Left renal cortex interstitium (tissue), 4 donors: Measurements from ENCODE around the gene ITGB8. TPM values are rescaled to one million over a fixed set of nuclear protein-coding genes. Genes with fewer than 3 reads are reported as not detected.

Experiments used
- DNase-seq, 4 donors: peaks; one replicate each; pipeline ENCODE4 v3.0.0-alpha.2; 2013; ENCODE audit warnings: low read depth in 4 of 4, low spot score in 2 of 4, missing footprints in 1 of 4
- polyA plus RNA-seq, 4 donors: library from polyadenylated mRNA; unstranded; fragments of 120-200 nt; gene quantifications; one replicate each; pipeline ENCODE4 v1.2.1, GENCODE V29; 2013; ENCODE audit not compliant: insufficient read length in 4 of 4

ITGB8 gene
- polyA plus RNA-seq, 4 donors = 37.0 to 60.1 (median 39.1) TPM

DNA sequence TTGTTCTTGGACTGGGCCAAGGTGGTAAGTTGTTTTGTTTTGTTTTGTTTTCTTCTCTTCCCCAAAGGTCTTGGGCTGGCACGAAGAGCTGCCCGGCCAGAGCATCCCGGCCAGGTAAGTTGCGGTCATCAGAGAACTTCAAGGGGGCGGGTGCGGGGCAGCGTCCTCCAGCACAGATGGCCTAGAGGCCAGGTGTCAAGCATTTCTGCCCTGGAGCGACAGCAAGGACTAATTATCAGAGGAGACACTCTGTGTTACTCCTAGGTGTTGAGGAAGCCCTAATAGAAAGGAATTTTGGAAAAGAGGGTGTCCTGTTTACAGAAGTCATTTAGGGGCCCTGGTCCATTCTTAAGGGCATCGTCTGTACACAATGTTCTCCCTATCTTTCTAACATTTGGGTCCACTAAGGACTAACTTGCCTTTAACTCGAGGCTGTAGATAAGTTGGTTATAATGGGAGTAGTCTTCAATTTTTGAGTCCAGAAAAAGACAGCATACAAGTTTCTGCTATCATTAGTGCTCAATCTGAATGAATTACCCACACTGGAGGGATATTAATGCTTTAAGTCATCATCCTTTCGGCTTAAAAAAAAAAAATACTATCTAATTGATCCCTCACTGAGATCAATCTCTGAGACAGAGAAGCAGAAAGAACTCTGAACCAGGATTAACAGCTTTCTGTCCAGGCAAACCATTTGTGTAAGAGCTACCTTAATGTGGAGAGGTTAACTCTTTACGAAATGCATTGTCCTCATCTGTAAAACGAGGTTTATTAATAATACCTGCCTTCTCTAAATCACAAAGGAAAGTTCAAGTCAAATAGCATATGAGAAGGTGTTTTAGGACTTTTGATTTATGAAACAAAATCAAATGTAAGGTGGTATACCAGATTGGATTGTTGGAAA, 1.5 kb downstream of the ITGB8 start:
- no peak for DNase-seq

DNA sequence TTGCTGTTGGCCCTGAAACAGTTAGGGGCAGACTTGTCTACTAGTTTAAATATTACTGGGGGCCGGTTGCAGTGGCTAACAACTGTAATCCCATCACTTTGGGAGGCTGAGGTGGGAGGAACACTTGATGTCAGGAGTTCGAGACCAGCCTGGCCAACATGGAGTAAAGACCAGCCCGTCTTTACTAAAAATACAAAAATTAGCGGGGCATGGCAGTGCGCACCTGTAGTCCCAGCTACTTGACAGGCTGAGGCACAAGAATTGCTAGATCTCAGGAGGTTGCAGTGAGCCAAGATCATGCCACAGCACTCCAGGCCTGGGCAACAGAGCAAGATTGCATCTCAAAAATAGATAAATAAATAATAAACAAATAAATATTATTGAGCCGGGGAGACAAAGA, 7.6 kb downstream of the ITGB8 start:
- no peak for DNase-seq

DNA sequence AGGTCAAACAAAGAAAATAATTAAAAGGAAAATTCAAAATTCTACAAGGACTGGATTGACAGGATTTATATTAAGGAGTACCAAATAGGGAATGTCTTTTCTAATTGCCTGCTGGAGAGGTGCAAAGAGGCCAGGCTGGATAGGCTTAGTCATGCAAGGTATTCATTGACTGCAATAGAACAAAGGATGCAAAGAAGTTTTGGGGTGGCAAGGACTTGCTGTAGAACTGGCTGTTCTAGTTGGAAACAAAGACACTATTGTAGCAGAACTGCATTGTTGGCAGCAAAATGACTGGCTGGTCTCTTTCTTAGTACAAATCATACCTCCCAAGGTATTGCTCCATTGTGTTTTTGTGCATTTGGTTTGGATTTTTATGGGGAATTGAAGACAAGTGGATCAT, 10.1 kb downstream of the ITGB8 start:
- DNase-seq = no peak

DNA sequence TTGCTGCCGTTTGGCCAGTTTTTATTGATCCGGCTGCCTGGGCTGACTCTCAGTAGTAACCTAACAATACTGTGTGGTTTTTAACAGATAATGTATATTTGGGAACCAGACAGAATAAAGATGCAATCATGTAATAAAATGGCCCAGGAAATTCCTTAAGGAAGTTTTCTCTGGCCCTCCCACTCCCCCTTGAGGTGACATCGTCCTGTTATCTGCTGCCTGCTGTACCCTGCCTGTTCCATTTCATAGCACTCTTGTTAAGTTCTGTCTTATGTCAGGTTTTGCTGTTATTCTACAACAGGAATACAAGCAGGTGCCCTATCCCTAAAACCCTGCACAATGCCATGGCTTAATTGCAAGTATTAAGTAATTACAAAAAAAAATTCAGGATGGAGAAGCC, 12.5 kb downstream of the ITGB8 start:
- no peak for DNase-seq

DNA sequence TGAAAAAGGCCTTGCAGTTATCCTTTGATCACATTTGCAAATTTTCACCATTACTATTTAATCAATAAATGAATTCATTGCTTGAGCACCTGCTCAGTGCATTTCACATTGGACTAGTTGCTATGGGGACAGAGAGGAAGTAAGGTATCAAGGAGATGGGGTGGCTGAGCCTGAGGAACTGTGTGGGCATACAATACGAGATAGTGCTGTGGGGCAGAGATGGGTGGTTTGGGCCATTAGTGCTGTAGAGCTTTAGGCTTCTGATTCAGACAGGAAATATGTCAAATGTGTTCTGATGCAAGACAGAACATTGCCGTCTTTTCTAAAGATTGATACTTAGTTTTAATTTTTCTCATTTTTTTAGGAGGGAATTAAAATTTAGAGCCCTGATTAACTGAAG, 13.2 kb downstream of the ITGB8 start:
- no peak for DNase-seq

DNA sequence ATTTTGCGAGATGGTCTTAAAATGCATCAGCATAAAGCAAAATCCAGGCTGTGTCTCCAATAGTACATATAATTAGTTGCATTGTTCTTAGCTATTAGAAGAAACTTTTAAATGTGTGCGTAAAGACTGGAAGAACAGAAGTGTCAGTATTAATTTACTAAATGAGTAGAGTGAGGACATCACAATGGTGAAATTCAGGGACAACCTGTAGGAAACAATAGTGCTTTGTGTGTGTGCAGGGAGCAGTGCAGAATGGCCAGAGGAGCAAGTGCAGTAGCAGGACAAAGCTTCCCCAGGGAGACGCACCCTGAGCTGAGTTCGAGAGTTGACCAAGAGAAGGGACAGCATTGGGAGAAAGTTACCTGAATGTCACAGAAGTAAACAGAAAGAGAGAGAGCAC, 13.7 kb downstream of the ITGB8 start:
- no peak for DNase-seq

DNA sequence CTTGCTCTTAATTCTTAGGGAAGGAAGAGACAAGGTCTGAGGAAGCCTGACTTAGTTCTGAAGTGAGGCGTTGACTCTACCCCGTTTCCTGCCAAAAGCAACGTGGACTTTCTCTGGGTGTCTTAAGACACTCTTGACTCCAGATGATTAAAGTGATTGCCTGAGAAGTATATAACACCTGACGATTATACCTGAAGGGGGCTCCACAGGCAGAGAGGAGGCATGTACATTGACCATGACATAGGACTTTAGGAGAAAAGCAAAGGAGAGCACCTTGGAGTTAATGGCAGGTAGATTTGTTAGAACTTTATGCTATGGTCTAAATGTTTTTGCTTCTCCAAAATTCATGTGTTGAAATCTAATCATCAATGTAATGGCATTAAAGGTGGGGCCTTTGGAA, 15.9 kb downstream of the ITGB8 start:
- DNase-seq = no peak

DNA sequence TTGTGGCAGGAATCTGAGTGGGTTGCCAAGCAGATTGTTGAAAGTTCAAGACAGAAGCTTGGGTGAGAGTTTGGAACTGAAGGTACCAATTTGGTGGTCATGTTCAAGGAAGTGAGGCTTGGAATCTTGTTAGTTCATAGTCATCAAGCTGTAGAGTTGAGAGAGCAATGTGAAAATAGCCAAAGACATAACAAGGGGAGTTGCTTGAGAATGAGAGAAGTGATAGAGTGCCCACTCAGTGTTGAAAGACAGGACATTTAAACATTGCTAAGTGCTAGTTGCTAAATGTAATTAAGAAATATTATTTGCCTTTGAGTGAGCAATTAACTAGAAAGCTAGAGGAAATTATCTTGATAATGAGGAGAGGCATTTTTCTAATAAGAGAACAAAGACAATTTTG, 17.0 kb downstream of the ITGB8 start:
- DNase-seq = no peak

DNA sequence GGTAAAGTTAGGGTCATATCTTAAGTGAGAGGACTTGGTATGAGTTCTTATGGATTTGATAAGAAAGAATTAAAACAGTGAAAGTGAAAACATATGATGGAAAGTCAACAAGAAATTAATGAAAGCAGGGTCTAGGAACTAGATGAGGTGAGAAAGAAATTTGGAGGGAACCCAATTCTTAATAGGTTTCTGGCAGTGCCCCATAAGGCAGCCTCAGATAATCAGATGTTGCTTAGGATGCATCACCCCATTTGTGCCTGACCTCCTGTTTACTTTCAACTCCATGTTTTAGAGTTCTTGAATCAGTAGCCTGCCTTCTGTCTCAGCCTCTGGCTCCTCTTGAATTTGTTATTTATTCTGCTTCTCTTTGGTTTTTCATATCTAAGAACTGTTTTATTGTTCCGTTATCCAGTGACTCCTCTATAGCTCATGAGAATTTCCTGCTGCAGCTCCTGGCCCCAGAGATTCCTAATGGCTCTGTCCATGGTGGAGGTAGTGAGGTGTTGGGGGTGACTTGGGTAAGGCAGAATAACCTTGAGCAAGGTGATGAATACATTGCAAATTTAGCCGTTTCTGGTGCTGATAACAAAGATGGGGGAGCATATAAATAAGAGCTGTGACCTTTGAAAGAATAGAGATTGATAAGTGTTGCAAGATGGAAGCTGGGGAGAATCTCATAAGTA, 17.6 kb downstream of the ITGB8 start:
- no peak for DNase-seq

DNA sequence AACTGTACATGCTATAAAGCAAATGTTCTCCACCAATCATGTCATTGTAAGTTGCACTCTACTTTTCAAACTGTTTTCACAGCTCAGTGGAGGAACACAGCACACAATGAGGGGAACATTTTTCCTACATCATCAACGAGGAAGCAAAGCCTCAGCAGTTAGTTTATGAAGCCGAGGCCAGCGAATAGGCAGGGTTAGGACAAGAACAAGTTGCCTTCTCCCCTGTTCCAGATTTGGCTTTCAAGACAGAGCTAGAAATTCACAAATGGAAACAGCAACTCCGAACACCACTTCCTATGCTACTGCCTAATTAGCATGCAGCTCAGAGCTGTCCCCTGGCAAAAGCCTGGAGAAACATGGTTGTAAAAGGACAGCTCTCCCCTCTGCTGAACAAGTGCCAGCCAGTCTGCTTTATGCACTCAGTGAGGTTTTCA, 19.8 kb downstream of the ITGB8 start:
- no peak for DNase-seq

DNA sequence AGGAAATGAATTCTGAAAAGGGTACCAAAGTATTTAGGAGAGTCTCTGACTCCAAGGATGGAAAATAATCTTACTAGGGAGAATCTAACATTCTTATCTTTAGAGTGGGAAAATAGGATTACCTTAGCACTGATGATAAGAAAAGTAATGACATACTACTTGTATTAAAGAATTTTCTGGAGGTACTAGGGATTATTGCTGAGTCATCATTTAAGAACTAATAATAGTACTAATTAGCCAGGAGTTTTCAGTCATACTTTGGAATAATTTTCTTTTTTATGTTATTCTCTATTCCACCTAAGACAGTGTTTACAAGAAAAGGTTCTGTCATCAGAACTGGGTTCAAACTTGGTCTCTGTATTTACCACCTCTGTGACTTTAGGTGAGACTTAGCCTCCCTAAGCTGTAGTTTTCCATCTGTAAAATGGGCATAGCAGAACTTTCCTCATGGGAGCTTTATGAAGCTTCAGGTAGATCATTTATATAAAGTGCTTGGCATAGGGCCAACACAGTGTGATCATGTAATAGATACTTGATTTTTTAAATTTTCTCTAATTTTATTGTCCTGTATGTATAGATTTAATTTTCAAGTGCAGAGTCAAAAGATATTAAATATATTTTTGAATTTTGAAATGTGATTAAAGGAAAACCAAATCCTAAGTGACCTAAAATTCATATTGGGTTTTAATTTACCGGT, 20.4 kb downstream of the ITGB8 start:
- DNase-seq = no peak

DNA sequence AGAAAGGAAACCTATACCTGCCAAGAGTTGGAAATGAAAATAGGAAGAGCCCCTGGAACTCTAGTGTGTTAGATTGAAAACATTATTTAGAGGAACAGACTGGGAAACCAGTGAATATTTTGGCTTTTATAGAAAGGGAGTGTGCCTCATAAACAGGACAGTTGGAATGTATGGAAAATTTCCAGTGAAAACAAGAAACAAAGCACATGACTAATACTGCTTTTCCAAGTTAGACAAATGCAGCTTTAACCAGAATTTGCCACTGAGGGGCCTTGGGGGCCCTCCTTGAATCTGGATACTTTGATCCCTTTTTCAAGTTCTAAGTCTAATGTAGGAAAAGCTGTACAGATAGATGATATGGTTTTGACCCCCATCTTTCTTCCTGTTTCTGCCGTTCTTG, 21.2 kb downstream of the ITGB8 start:
- DNase-seq = peak in 1 of 4 donors; percentile 46

DNA sequence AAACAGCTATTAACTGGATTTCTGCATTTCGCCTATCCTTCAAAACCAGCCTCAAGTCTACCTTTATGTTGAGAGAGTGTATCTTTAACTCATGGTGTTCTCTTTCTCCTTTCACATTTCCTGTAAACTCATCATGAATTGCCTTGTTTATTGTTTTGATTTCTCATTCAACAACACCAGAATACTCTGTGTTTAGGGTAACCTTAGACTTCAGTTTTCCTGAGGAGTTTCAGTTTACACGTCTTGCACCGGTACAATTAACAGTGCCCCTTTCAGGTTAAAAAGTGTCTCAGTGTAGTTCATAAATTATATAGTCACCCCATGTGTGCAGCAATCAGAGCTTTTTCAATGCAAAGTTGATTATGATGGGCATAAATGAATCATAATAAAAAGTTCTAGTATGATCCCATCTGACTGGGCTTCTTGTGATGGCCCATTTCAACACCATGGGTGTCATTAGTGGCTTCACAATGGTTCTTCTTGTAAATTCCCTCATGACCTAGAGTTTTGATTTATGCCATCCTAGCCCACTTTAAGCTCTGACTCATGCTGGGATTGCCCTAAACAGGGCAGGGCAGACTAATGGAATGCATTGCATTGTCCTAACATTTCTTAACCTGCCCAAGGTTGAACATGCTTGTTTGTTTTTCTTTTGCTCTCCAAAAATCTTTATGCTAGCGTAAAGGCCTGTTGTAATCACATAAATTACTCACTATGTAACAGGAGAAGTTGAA, 22.0 kb downstream of the ITGB8 start:
- no peak for DNase-seq

DNA sequence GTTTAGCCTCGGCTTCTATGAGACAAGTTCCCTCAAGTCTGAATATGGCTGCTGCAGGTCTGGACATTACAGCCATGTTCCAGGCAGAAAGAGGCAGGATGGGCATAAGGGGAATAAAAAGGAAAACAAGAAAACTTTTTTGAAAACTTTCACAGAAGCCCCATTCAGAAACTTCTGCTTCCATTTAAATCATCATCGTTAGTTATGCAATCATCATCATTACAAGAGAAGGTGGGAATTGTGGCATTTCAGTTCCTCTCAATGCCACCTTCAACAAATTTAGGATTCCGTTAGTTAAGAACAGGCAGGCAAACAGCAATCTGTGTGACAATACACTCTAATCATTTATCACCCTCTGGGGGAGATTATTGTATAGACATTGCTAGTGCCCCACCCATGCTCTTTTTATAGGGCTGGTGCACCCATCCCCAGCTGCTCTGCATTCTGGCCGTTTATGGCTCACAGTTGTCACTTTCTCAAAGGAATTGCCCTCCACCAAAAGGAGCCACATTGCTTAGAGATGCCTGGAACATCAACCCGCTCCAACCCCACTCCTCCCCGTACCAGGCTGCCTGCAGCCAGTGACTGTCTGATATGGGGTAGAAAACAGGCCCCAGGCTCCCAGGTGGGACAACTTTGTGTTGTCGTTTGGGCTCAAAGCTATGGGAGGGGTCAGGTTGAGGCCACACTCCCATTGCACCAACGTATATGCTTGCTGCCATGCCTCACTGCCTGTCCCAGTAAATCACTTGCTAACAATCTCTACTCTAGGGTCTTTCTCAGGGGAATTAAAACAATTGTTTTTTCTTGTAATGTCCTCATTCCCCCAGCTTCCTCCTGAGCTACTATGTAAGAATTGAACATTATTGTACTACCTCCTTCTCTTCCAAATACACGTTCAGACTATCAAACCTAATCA, 24.2 kb downstream of the ITGB8 start:
- no peak for DNase-seq

DNA sequence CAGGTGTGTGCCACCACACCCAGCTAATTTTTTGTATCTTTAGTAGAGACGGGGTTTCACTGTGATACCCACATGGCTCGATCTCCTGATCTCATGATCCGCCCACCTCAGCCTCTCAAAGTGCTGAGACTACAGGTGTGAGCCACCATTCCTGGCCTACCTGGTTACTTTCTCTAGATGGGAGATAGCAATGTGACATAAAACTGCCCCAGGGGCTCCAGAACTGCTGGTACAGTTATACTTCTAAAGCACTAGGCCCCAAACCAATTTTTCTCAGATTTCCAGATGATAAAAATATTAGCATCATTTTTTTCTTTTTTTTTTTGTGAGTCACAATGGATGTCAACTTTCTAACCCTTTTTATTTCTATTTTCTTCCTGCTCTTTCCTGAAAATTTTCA, 27.4 kb downstream of the ITGB8 start:
- no peak for DNase-seq

DNA sequence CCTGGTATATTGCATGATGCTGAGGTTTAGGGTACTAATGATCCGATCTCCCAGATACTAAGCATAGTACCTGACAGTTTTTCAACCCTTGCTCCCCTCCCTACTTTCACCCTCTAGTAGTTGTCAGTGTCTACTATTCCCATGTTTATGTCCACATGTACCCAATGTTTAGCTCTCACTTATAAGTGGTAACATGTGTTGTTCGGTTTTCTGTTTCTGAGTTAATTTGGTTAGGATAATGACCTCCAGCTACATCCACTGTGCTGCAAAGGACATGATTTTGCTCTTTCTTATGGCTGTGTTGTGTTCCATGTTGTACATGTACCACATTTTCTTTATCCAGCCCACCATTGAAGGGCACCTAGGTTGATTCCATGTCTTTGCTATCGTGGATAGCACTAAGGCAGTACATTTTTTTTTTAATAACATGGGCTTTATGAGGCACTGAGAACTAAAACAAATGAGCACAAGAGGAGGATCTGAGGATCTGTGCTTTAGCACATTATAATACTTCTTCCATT, 28.1 kb downstream of the ITGB8 start:
- no peak for DNase-seq

DNA sequence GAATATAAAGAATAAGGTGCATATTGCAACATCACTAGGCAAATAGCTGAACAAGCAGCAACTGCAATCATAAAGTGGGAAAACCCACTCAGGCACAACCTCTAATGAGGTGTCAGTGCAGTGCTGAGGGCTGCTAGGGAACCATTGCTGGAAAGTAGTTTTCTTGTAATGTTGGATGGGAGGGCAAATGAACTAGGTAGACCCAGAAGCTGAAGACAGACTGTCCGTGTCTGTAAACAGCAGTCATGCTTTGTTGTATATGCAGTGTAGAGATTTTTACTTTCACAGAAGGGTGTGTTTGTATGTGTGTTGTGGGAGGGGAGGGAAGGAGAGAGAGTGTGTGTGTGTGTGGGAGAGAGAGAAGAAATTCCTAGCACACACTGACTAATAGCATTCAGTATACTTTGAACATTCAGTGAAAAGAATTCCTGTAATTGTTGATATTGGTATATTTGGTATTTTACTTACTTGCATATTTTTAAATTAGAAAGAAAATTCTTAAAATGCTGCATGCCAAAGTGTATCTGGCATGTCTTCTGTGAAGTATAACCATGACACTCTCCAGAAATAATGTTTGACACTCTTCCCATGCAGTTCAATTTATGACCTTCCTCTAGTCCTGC, 28.8 kb downstream of the ITGB8 start:
- no peak for DNase-seq

DNA sequence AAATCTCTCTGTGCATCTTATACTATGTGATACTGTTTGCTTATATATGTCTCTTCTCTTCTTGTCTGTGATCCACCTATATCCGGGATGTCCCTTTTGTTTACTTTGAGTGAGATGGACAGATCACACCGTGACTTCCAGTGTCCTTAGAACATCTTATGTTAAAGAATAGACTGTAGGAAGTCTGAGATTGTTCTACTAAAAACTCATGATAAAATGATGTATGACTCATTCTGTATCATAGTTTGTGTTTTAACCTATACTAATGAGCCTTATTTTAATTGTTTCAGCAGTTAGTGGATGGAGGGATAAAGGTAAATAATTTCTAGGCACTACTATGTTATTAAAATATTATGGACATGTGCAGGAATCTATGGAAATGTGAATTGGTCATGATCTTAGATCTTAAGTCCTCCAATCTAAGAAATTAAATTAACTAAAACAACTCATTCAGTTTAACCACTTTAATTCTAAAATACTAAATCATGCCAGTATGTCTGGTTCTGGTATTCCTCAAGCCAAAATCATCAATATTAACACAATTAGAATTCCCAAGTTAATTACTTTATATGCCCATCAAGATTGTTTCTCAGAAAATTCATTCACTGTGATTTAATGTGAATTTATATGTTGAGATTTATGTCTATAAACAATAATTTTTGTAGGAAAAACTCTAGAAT, 32.0 kb downstream of the ITGB8 start:
- no peak for DNase-seq
